ENCODE data around the gene BTNL2.
A peak's percentile ranks its signal among the peaks of the same experiment; 100 is the strongest.

Gene BTNL2

DNA sequence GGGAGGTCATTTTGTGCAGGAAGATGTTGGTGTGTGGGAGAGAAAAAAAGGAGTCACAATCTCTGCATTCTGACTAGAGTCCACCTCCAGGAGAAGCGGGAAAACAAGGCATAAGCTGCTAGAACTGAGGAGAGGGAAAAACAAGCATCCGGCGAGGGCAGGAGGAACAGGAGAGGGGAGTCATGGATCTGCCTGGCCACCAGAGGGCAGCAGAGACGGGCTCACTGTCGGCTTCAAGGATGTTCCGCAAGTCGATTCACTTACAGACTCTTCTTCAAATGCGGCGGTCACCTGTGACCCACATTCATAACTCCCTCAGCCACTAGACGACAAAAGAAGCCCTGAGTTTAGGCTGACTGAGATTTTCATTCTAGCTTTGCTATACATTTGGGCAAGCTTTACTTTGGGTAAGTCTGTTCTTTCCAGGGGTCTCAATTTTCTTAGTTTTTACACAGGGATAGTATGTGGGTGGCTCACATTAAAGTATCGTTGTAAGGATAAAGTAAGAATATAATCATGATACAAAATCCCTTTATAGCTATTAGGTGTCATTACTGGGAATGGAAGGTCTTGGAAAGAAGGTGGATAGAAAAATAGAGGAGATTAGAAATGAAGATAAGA, 6.6 kb upstream of the BTNL2 start:
- peak; percentile 34 for DNase-seq

DNA sequence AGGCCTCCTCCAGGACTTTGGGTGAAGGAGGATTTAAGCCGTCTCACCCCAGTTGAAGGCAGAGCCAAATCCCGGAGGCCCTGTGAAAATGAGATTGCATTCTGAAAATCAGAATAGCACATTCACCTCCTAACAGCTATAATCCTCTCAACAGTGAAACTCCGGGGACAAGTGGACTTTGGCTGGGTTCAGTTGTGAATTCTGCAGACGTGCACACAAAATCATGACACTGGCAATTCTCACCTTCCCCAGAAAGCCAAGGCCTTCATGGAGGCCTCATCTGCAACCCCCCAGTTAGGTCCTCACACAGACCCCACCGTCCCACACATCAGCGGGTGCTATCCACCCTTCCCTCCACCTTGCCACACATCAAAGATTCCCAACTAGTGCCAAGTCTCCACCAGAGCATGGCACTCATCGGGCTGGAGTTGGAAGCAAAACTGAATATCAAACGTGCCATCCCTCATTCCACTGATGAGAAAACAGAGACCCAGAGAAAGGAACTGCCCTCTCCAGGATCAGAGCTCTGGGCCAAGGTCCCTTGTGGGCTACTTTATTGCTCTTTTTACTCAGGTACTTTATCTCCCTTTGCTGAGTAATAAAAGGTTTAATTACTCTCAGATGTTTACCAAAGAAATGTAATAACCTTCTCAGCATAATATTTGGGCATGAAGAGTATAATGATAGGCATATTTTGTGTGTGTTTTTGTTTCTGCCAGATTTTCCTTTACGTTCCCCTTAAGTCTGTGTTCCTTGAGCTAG, 4.8 kb upstream of the BTNL2 start:
- DNase-seq: no peak

DNA sequence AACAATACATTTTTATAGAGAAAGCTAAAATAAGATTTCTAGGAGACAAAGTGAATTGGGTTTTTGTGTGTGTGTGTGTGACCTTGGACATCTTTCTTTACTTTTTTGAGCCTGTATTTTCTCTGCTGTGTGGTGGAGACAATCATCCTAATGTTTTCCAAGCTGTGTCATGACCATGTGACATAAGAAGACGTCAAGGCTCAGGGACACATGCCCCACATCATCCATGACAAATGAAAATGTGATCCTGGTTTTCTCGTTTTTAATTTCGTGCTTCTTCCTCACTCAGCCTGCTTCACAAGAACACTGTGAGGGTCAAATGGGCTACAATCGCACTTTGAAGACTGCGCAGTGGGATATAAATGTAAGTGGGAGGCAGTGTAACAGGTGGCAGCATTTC, 3.9 kb upstream of the BTNL2 start:
- DNase-seq: no peak

DNA sequence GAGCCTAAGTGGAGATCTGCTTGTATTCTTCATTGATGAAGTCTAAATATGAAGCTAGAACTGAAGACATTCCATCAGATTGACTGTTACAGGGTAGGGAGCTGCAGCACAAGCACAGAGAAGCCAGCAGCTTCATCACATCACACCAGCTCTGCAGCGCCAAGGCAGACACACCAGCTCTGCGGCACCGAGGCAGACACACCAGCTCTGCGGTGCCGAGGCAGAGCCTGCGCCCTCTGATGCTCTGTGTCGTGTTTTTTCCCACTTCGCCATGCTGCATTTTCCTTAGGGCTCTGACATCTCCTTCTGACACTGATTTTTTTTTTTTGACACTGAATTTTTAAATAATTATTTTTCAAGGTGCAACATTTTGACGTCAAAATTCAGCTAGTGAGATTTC, 784 bp downstream of the BTNL2 start:
- DNase-seq: no peak

- DNase-seq: no peak
Measured at GRCh38 chr6:32405656-32406055, 1.3 kb downstream of the BTNL2 start.

DNA sequence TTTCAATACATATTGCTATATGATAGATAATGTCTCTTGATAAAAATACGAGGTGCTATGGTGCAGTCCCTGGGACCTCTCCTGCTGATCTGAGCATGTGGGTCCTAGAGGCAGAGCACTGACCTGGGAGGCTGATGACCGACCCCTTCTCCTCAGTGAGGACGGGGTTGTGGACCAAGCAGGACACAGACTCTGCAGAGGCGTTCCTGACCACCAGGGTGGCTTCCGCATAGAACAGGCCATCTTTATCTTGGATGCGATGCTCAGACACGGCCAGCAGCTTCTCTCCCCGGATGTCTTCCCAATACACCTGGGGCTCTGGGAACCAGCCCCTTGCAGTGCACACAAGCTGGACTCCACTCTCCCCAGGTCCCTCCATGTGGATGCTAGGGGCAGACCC, 4.2 kb downstream of the BTNL2 start:
- DNase-seq: no peak

- DNase-seq: no peak
Measured at GRCh38 chr6:32401284-32401963, 5.6 kb downstream of the BTNL2 start.

DNA sequence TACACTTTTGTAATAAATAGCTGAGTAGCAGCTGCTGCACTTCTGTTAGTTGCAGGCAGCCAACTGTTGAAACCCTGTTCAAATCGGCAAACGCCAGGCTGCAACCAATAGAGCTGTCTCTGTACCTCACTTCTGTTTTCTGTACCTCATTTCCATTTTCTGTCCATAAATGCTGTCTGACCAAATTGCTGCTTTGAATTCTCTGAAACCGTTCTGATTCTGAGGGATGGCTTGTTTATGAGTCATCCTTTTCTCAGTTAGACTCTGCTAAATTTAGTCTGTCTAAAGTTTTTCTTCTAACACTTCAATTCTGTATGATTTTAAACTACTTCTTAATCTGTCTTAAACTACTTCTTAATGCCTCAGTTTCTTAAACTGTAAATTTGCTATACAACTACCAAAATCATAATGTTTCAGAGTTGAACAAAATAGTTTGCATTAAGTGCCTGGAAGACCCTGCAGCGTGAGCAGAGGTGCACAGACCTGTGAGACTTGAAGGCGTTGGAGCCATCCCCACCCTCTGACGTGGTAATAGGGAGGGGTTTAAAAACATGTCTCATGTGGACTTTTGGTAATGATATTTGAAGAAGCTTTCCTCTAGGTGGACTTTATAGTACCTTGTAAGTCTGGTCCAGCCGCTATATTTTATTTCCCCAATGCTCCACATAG, 9.6 kb downstream of the BTNL2 start:
- no peak for DNase-seq

GRCh38 chr6:32396028-32396427, 11.0 kb downstream of the BTNL2 start:
- no peak for DNase-seq

DNA sequence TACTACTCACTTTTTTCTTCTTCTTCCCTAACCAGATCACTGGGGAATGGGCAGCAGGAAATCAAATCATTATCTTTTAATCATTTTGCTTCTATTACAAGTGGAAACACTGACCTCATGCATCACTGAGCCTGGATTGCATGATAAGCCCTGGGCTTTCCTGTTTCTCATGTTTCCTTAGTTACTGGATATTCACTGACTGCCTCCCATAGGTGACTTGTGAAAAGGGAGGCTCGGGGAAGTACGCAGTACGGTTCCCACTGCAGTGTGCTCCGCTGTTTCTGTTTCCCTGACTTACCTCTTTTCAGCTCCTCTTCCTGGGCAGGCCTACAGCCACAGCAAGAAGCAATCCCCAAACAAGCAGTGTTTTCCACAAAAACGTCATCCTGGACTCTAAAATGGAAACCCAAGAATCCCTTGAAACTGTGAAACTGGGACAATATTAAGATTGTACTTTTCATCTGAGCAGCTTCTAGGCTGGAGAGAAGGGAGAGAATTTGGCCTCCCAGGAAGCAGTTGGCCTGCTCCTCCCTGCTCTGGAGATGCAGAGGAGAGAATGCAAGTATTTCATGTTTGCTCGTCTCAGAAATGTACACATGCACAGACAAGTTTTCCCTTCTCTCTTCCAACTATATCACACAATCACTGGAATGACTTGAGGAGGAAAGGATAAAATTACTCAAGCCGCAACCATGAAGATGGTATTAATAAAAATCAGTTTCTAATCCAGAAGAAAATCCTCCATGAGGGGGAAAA, 13.1 kb downstream of the BTNL2 start:
- no peak for DNase-seq

- DNase-seq: no peak
Measured at GRCh38 chr6:32391505-32391904, 15.5 kb downstream of the BTNL2 start.

- no peak for DNase-seq
Measured at GRCh38 chr6:32387589-32388340, 19.2 kb downstream of the BTNL2 start.

GRCh38 chr6:32386040-32386439, 20.9 kb downstream of the BTNL2 start:
- DNase-seq: no peak

GRCh38 chr6:32382757-32383420, 24.1 kb downstream of the BTNL2 start:
- DNase-seq: no peak

GRCh38 chr6:32379545-32379944, 27.4 kb downstream of the BTNL2 start:
- no peak for DNase-seq

GRCh38 chr6:32375739-32376529, 31.0 kb downstream of the BTNL2 start:
- DNase-seq: no peak

DNA sequence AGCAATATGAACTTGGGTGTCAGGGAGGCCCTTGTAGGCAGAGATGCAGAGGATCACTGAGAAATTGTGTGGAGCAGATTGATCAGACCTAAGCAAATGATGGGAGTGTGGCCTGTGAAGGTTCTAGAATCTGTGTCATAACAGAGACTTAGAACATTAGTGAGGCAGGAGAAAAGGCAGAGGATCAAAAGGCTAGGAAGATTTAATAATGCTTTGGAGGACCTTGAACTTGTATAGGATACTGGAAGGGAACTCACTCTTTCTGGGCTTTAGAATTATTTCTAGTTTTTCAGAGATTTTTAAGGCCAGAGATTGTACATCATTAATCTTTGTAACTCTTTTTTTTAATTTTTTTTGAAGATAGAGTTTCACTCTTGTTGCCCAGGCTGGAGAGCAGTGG, 35.2 kb downstream of the BTNL2 start, which contains the start of gene TSBP1:
TSS of gene TSBP1 (minus strand) at position 101 of the 400 bp plus-strand sequence. CDS start 197 bp downstream, outside the sequence.
- no peak for DNase-seq

DNA sequence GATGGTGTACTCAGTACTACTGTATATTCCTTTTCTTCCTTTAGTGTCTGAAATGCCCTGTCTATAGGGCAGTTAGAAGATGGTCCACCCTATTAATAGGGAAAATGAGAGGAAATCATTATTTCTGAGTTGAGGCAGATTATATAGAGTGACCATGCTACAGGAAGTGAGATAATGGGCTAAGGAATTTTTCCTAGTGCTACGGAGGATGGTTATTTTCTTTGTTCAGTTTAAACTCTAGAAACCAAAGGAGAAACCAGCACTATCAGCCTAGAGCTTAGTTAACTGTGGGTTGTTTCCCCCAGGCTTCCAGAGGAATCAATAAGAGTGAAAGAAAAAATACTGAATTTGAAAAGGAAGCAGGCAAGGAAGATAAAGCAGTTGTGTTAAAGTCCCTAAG, 35.8 kb downstream of the BTNL2 start:
- DNase-seq: no peak

DNA sequence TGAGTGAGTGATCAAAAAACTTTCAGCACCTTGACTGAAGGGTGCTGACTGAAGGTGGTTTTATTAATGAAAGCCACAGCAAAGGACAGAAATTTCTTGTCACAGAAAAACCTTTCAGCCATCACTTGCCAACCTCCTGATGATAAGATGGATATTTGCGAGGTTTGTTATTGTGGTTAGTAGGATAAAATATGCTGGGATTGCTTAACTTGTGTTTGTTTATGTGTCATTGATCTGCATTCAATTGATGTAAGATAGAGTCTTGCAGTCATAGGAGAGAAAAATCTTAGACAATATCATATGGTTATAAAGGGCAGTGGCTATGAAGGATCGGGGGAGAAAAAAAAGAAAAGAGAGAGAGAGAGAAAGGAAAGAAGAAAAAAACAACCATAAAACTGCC, 36.5 kb downstream of the BTNL2 start:
- DNase-seq: no peak

- DNase-seq: peak; percentile 24
Measured at GRCh38 chr6:32369660-32370059, 37.3 kb downstream of the BTNL2 start.

GRCh38 chr6:32367644-32368043, 39.3 kb downstream of the BTNL2 start:
- no peak for DNase-seq
